Activated CD8-positive, alpha-beta T cell treated with anti-CD3 and anti-CD28 coated beads for 36 hours (primary cell): Measurements from ENCODE around the gene CCDC92B. TPM values are rescaled to one million over a fixed set of nuclear protein-coding genes. Genes with fewer than 3 reads are reported as not detected.

Experiments
- ATAC-seq: fragments of 200-7000 bp; cut with Tn5 transposase; one replicate; pipeline ENCODE4 v1.10.0; 2021; ENCODE audit warnings: mild to moderate bottlenecking, moderate library complexity
- CTCF ChIA-PET: fragments of 350-600 bp; sonication (Branson Sonifier 250); formaldehyde crosslinking; loops from one replicate; lab custom pipeline; 2021; ENCODE audit warnings: antibody characterized with exemption; lab: Charles Lee
- POLR2A ChIA-PET: fragments of 350-600 bp; sonication (Branson Sonifier 250); formaldehyde crosslinking; loops from one replicate; lab custom pipeline; 2021; ENCODE audit warnings: antibody characterized with exemption; lab: Charles Lee
- DNase-seq: peaks from one replicate; pipeline ENCODE4 v3.0.0-alpha.2; 2020
- H3K27ac Mint-ChIP-seq: one replicate; pipeline ENCODE4 v1.8.0; 2021; ENCODE audit warnings: mild to moderate bottlenecking, mixed read lengths
- H3K27me3 Mint-ChIP-seq: one replicate; pipeline ENCODE4 v1.8.0; 2021; ENCODE audit warnings: mixed read lengths
- H3K36me3 Mint-ChIP-seq: one replicate; pipeline ENCODE4 v1.8.0; 2021; ENCODE audit warnings: low read depth, mixed read lengths
- H3K4me1 Mint-ChIP-seq: one replicate; pipeline ENCODE4 v1.8.0; 2021; ENCODE audit warnings: low read depth, mixed read lengths
- H3K4me3 Mint-ChIP-seq: one replicate; pipeline ENCODE4 v1.8.0; 2021; ENCODE audit warnings: mild to moderate bottlenecking, moderate library complexity, mixed read lengths
- H3K9me3 Mint-ChIP-seq: one replicate; pipeline ENCODE4 v1.8.0; 2021; ENCODE audit warnings: mixed read lengths
- CTCF ChIP-seq: fragments of 200-600 bp; IDR thresholded peaks from one replicate; pipeline ENCODE4 v1.8.0; 2022; ENCODE audit warnings: antibody characterized with exemption, mild to moderate bottlenecking
- intact Hi-C: fragments of 100-400 bp; cut with micrococcal nuclease; formaldehyde crosslinking; loops from one replicate; pipeline ENCODE4 v1.10.0; 2022
- total RNA-seq, 2 experiments: library from RNA; stranded (reverse); gene quantifications; one replicate each; pipeline ENCODE4 v1.2.3, GENCODE V29; 2021

Gene CCDC92B
- total RNA-seq, 2 experiments from 2014 or later, result 0.09 TPM; not detected in 1

GRCh38 chr17:2707721-2708584 lies 41.5 kb downstream of the CCDC92B start:
- peak; percentile 16 for TF ChIP-seq CTCF
- no peaks in the 10 kb centered on the region for H3K27me3 Mint-ChIP-seq
- H3K4me3 Mint-ChIP-seq, result no peak overlapping the region
- peaks cover 39% of the 10 kb centered on the region for H3K4me1 Mint-ChIP-seq
- DNase-seq (peak; percentile 28), ATAC-seq (no peak)
- H3K27ac Mint-ChIP-seq, result no peak overlapping the region
- POLR2A ChIA-PET, result interaction anchor here (1.0 to 1.1 kb wide), 3 partner anchors 12 to 371 kb away, joined by 3 to 4 read pairs (median 3); partner anchors contain the start of genes SGSM2 and TSR1
- CTCF ChIA-PET, result interaction anchor here (1.1 kb wide), 2 partner anchors 292 to 326 kb away, joined by 4 to 5 read pairs; no protein-coding TSS in a partner anchor
- no peaks in the 10 kb centered on the region for H3K9me3 Mint-ChIP-seq
- peaks cover 27% of the 10 kb centered on the region for H3K36me3 Mint-ChIP-seq
- intact Hi-C loops, result no loop called here

GRCh38 chr17:2706911-2707510 lies 42.4 kb downstream of the CCDC92B start:
- Mint-ChIP-seq H3K27me3 (no peaks in the 10 kb centered on the region), H3K36me3 (peaks cover 31% of the 10 kb centered on the region), H3K4me3 (no peak overlapping the region), H3K9me3 (no peaks in the 10 kb centered on the region), H3K27ac (no peak overlapping the region), H3K4me1 (peaks cover 31% of the 10 kb centered on the region)
- no peak for ATAC-seq
- CTCF ChIA-PET, result interaction anchor here (1.1 kb wide), 1 partner anchor 291 kb away, joined by 4 read pairs; no protein-coding TSS in a partner anchor
- DNase-seq, result no peak
- intact Hi-C loops, result no loop called here
- TF ChIP-seq CTCF, result no peak
- POLR2A ChIA-PET, result interaction anchor here (0.9 to 1.7 kb wide), 3 partner anchors 11 to 20 kb away, joined by 3 to 6 read pairs (median 3); no protein-coding TSS in a partner anchor

- ATAC-seq (no peak), DNase-seq (no peak)
- Mint-ChIP-seq H3K27ac (peak overlapping the region; percentile 0), H3K4me3 (no peak overlapping the region), H3K9me3 (no peaks in the 10 kb centered on the region), H3K27me3 (no peaks in the 10 kb centered on the region), H3K4me1 (peaks cover 30% of the 10 kb centered on the region), H3K36me3 (peaks cover 31% of the 10 kb centered on the region)
- intact Hi-C loops, result no loop called here
- POLR2A ChIA-PET, result interaction anchor here (0.9 to 2.8 kb wide), 4 partner anchors 11 to 20 kb away, joined by 3 to 16 read pairs (median 5); no protein-coding TSS in a partner anchor
- CTCF ChIA-PET, result no interaction called here
- no peak for TF ChIP-seq CTCF
Observed at GRCh38 chr17:2705888-2706795, 43.3 kb downstream of the CCDC92B start.

- POLR2A ChIA-PET, result interaction anchor here (1.2 to 2.8 kb wide), 2 partner anchors 10 to 19 kb away, joined by 4 to 16 read pairs; no protein-coding TSS in a partner anchor
Observed at GRCh38 chr17:2705263-2705662, 44.2 kb downstream of the CCDC92B start.

More at GRCh38 chr17:2705263-2705662, 44.2 kb downstream of the CCDC92B start:
- DNase-seq (no peak), ATAC-seq (no peak)
- Mint-ChIP-seq H3K36me3 (peaks cover 26% of the 10 kb centered on the region), H3K4me3 (no peak overlapping the region), H3K27ac (peak overlapping the region; percentile 0), H3K27me3 (no peaks in the 10 kb centered on the region), H3K9me3 (no peaks in the 10 kb centered on the region), H3K4me1 (peaks cover 28% of the 10 kb centered on the region)
- TF ChIP-seq CTCF, result no peak
- CTCF ChIA-PET, result no interaction called here
- intact Hi-C loops, result no loop called here
